A673 (cell line): Measurements from ENCODE around the gene KCNV2. TPM values are rescaled to one million over a fixed set of nuclear protein-coding genes. Genes with fewer than 3 reads are reported as not detected.

ENCODE experiments used
- BruUV-seq: library from RNA; stranded (reverse); fragments of 400-500 nt; replicated peaks from 2 replicates; lab custom pipeline; 2021; lab: Mats Ljungman, UMichigan
- CTCF ChIA-PET: fragments of 300-600 bp; sonication (Branson Sonifier 250); formaldehyde crosslinking; loops from one replicate; lab custom pipeline; 2022; ENCODE audit warnings: antibody characterized with exemption; lab: Charles Lee
- POLR2A ChIA-PET: fragments of 300-600 bp; sonication (Branson Sonifier 250); formaldehyde crosslinking; loops from one replicate; lab custom pipeline; 2022; ENCODE audit warnings: antibody characterized with exemption; ENCODE audit not compliant: low non-redundant PET; lab: Charles Lee
- DNase-seq: peaks from one replicate; pipeline ENCODE4 v3.0.0-alpha.2; 2015; ENCODE audit warnings: low spot score
- H3K27ac ChIP-seq: fragments of 200-600 bp; sonication (generic); 2 replicates; pipeline ENCODE4 v1.5.1; 2016; ENCODE audit warnings: mixed run types, low read depth, mild to moderate bottlenecking, mixed read lengths, antibody characterized with exemption, low read length; ENCODE audit not compliant: poor library complexity, severe bottlenecking
- H3K27me3 ChIP-seq: fragments of 200-600 bp; sonication (generic); replicated peaks from 2 replicates; pipeline ENCODE4 v1.6.1; 2017; ENCODE audit warnings: mixed run types, low read depth, mild to moderate bottlenecking, mixed read lengths, antibody characterized with exemption, low read length; ENCODE audit not compliant: insufficient read depth, poor library complexity
- H3K36me3 ChIP-seq: fragments of 200-600 bp; sonication (generic); 2 replicates; pipeline ENCODE4 v1.6.1; 2016; ENCODE audit warnings: mixed run types, mild to moderate bottlenecking, mixed read lengths, antibody characterized with exemption, low read length; ENCODE audit not compliant: insufficient read depth, poor library complexity, severe bottlenecking
- H3K4me1 ChIP-seq: fragments of 200-600 bp; sonication (generic); 2 replicates; pipeline ENCODE4 v1.6.1; 2017; ENCODE audit warnings: mixed run types, mild to moderate bottlenecking, mixed read lengths, antibody characterized with exemption, low read length; ENCODE audit not compliant: insufficient read depth, poor library complexity, severe bottlenecking
- H3K4me3 ChIP-seq: fragments of 200-600 bp; sonication (generic); 2 replicates; pipeline ENCODE4 v1.5.1; 2016; ENCODE audit warnings: low read depth, mixed run types, mild to moderate bottlenecking, mixed read lengths, low read length; ENCODE audit not compliant: poor library complexity, severe bottlenecking
- H3K9me3 ChIP-seq: fragments of 200-600 bp; sonication (generic); 2 replicates; pipeline ENCODE4 v1.6.1; 2016; ENCODE audit warnings: mixed run types, low read depth, mild to moderate bottlenecking, mixed read lengths, antibody characterized with exemption, low read length; ENCODE audit not compliant: poor library complexity, severe bottlenecking
- EZH2 ChIP-seq: fragments of 200-600 bp; sonication (generic); IDR thresholded peaks from 2 replicates; pipeline ENCODE4 v1.6.1; 2017; ENCODE audit warnings: borderline replicate concordance, low read depth, mild to moderate bottlenecking, mixed read lengths, antibody characterized with exemption, low read length; ENCODE audit not compliant: poor library complexity, severe bottlenecking
- intact Hi-C: fragments of 100-400 bp; cut with micrococcal nuclease; formaldehyde crosslinking; loops from one replicate; pipeline ENCODE4 v1.10.0; 2022; ENCODE audit not compliant: unreplicated experiment
- total RNA-seq: library from RNA; stranded (reverse); gene quantifications from 2 replicates; pipeline ENCODE4 v1.2.3, GENCODE V29; 2021
- TF ChIP-seq, protein P1 (sequence below): fragments of 300-800, 200-600 bp; sonication (generic); conservative IDR thresholded peaks from 2 replicates; pipeline ENCODE4 v1.5.1; 2017; ENCODE audit warnings: low read depth, mild to moderate bottlenecking, antibody characterized with exemption, low read length, moderate library complexity, mixed read lengths

Gene KCNV2
- total RNA-seq, 1 experiment from 2014 or later, result not detected

- no peak for TF ChIP-seq EZH2
- TF ChIP-seq, protein P1, sequence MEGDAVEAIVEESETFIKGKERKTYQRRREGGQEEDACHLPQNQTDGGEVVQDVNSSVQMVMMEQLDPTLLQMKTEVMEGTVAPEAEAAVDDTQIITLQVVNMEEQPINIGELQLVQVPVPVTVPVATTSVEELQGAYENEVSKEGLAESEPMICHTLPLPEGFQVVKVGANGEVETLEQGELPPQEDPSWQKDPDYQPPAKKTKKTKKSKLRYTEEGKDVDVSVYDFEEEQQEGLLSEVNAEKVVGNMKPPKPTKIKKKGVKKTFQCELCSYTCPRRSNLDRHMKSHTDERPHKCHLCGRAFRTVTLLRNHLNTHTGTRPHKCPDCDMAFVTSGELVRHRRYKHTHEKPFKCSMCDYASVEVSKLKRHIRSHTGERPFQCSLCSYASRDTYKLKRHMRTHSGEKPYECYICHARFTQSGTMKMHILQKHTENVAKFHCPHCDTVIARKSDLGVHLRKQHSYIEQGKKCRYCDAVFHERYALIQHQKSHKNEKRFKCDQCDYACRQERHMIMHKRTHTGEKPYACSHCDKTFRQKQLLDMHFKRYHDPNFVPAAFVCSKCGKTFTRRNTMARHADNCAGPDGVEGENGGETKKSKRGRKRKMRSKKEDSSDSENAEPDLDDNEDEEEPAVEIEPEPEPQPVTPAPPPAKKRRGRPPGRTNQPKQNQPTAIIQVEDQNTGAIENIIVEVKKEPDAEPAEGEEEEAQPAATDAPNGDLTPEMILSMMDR, result no peak
- no TSS peak for BruUV-seq
- Histone ChIP-seq H3K27me3 (no peaks in the 10 kb centered on the region), H3K36me3 (no peaks in the 10 kb centered on the region), H3K27ac (no peak overlapping the region), H3K4me1 (no peaks in the 10 kb centered on the region), H3K9me3 (no peaks in the 10 kb centered on the region), H3K4me3 (no peak overlapping the region)
- no peak for DNase-seq
- intact Hi-C loops, result no loop called here
- ChIA-PET CTCF (no interaction called here), POLR2A (interaction anchor here (0.6 kb wide), 1 partner anchor 9 kb away, joined by 4 read pairs; no protein-coding TSS in a partner anchor)
Measured at GRCh38 chr9:2675834-2676233, 41.5 kb upstream of the KCNV2 start.

DNA sequence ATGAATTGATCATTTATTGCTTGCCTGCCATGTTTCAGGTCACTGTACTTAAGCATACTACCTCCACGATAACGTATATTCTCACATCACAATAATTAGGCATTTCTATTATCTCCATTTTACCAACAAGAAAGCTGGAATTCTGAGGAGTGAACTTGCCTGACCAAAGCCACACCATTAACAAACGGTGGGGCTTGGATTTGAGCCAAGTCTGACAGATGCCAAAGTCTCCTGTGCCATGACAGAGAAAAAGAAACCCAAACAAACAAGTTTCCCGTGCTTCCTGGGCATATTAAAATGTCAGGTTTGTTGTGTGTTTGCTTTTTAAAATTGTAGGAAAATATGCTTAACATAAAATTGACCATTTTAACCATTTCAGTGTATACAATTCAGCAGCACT is 40.8 kb upstream of the KCNV2 start:
- DNase-seq, result no peak
- BruUV-seq, result no TSS peak
- POLR2A ChIA-PET, result no interaction called here
- H3K36me3 ChIP-seq, result no peaks in the 10 kb centered on the region
- H3K9me3 ChIP-seq, result no peaks in the 10 kb centered on the region
- H3K4me3 ChIP-seq, result no peak overlapping the region
- no peaks in the 10 kb centered on the region for H3K4me1 ChIP-seq
- intact Hi-C loops, result no loop called here
- no peak overlapping the region for H3K27ac ChIP-seq
- H3K27me3 ChIP-seq, result no peaks in the 10 kb centered on the region
- CTCF ChIA-PET, result no interaction called here
- TF ChIP-seq, protein P1, result no peak
- no peak for TF ChIP-seq EZH2

DNA sequence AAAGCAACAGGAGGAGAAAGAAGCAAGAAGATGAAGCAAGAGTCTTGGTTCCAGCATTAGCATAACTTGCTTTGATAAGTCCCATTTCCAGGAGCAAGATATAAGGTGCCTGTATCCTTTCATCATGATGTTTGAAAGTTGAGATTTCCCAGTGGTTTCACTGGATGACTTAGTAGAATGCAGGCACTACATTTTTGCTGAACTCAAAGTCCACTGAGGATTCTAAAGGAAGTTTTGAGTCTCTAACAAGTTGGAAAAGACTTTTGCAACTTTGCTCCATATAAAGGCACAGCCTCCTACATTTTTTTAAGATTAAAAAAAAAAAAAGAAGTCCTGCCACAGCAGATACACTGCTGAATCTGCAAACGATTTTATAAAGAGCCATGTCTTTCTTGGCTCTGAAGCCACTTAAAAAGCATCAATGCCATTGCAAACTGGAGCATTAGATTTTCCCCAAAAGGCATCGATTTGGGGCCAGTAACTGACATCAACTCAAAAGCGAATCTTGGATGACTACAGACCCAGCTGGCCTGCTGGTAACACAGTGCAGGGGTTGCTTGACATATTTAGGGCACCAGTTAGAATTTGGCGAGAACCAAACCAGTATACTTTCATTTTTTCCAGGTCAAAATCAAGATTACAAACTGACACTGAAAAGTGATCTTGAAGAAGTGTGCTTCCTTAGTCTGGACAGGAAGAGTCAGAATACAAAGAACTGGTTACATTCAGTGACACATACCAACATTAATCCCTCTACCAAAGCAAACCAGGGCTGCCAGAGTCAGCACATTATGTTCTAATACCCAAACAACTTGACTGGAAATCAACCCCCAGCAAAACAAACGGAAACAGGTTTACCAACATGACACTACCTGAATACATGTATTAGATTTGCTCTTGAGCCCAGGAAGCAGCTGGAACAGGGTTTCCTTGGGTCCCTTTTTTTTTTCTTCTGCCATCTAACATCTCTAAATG is 39.1 kb upstream of the KCNV2 start:
- no peaks in the 10 kb centered on the region for H3K9me3 ChIP-seq
- H3K36me3 ChIP-seq, result no peaks in the 10 kb centered on the region
- ChIA-PET CTCF (no interaction called here), POLR2A (no interaction called here)
- BruUV-seq, result no TSS peak
- H3K27ac ChIP-seq, result no peak overlapping the region
- intact Hi-C loops, result no loop called here
- H3K4me3 ChIP-seq, result no peak overlapping the region
- no peaks in the 10 kb centered on the region for H3K4me1 ChIP-seq
- no peak for TF ChIP-seq EZH2
- TF ChIP-seq, protein P1, result no peak
- H3K27me3 ChIP-seq, result no peaks in the 10 kb centered on the region
- no peak for DNase-seq
